ENCODE measurements around the gene NSRP1.

DNA sequence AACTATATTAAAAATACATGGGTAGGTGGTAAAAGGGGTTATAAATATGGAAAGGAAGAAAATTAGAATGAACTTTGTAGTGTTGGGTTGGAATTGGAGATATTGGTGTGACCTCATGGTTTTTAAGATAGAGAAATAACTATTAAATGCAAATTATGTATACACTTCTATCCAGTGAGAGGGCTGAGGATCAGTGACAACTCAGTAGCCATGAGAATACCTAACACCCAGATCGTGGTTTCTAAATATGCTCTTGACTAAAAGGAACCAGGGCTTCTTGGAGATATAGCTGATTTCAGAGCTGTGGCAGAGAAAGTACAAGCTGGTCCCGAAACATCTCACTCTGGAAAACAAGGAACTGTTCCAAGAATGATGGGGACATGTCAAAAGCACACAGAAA, 74.5 kb downstream of the NSRP1 start:
- TF ChIP-seq, protein P1, sequence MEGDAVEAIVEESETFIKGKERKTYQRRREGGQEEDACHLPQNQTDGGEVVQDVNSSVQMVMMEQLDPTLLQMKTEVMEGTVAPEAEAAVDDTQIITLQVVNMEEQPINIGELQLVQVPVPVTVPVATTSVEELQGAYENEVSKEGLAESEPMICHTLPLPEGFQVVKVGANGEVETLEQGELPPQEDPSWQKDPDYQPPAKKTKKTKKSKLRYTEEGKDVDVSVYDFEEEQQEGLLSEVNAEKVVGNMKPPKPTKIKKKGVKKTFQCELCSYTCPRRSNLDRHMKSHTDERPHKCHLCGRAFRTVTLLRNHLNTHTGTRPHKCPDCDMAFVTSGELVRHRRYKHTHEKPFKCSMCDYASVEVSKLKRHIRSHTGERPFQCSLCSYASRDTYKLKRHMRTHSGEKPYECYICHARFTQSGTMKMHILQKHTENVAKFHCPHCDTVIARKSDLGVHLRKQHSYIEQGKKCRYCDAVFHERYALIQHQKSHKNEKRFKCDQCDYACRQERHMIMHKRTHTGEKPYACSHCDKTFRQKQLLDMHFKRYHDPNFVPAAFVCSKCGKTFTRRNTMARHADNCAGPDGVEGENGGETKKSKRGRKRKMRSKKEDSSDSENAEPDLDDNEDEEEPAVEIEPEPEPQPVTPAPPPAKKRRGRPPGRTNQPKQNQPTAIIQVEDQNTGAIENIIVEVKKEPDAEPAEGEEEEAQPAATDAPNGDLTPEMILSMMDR (optimal IDR thresholded peaks at IDR 0.05 in 1 of 3, IDR thresholded peaks at IDR 0.05 in 1 of 3, conservative IDR thresholded peaks at IDR 0.05 in 1 of 3; ENCODE audit: extremely low read depth in 1 of 3, insufficient read depth in 2 of 3, low read length in 3 of 3): no peak
- no peak for TF ChIP-seq EZH2 (IDR thresholded peaks at IDR 0.05; ENCODE audit: low read length)

Measured in keratinocyte (primary cell).